MM.1S (cell line): ENCODE results near the gene SLC3A2.

Experiments used
- DNase-seq: peaks from one replicate; pipeline ENCODE4 v3.0.0-alpha.2; 2015
- H2AFZ ChIP-seq: fragments of 300-600 bp; sonication (generic); 2 replicates; pipeline ENCODE4 v1.6.0; 2016; ENCODE audit warnings: antibody characterized with exemption, low read length
- H3F3A ChIP-seq: fragments of 300-600 bp; sonication (generic); 2 replicates; pipeline ENCODE4 v1.6.1; 2016; ENCODE audit warnings: mild to moderate bottlenecking, antibody characterized with exemption, low read length, moderate library complexity, mixed read lengths; ENCODE audit not compliant: insufficient read depth
- H3K27ac ChIP-seq: fragments of 300-600 bp; sonication (generic); 2 replicates; pipeline ENCODE4 v1.5.1; 2016; ENCODE audit warnings: mild to moderate bottlenecking, low read length
- H3K27me3 ChIP-seq: fragments of 300-600 bp; sonication (generic); replicated peaks from 2 replicates; pipeline ENCODE4 v1.6.0; 2016; ENCODE audit warnings: low read length; ENCODE audit not compliant: insufficient read depth
- H3K36me3 ChIP-seq: fragments of 300-600 bp; sonication (generic); replicated peaks from 2 replicates; pipeline ENCODE4 v1.6.1; 2016; ENCODE audit warnings: mild to moderate bottlenecking, low read length, mixed read lengths; ENCODE audit not compliant: insufficient read depth
- H3K4me1 ChIP-seq: fragments of 300-600 bp; sonication (generic); 2 replicates; pipeline ENCODE4 v1.6.1; 2016; ENCODE audit warnings: low read length, mixed read lengths
- H3K4me2 ChIP-seq: fragments of 300-600 bp; sonication (generic); 2 replicates; pipeline ENCODE4 v1.6.0; 2016; ENCODE audit warnings: low read depth, low read length
- H3K4me3 ChIP-seq: fragments of 300-600 bp; sonication (generic); 2 replicates; pipeline ENCODE4 v1.5.1; 2016; ENCODE audit warnings: low read length, mixed read lengths
- H3K79me2 ChIP-seq: fragments of 300-600 bp; sonication (generic); 2 replicates; pipeline ENCODE4 v1.6.1; 2016; ENCODE audit warnings: mixed run types, low read length, mixed read lengths
- H3K9ac ChIP-seq: fragments of 300-600 bp; sonication (generic); 2 replicates; pipeline ENCODE4 v1.6.1; 2016; ENCODE audit warnings: low read length, mixed read lengths
- H3K9me2 ChIP-seq: fragments of 300-600 bp; sonication (generic); replicated peaks from 2 replicates; pipeline ENCODE4 v1.6.1; 2016; ENCODE audit warnings: mild to moderate bottlenecking, low read length, mixed read lengths; ENCODE audit not compliant: insufficient read depth
- H3K9me3 ChIP-seq: fragments of 300-600 bp; sonication (generic); replicated peaks from 2 replicates; pipeline ENCODE4 v1.6.1; 2016; ENCODE audit warnings: mild to moderate bottlenecking, low read length, mixed read lengths; ENCODE audit not compliant: insufficient read depth
- H4K20me1 ChIP-seq: fragments of 300-600 bp; sonication (generic); 2 replicates; pipeline ENCODE4 v1.6.1; 2016; ENCODE audit warnings: mild to moderate bottlenecking, low read length, moderate library complexity, mixed read lengths; ENCODE audit not compliant: insufficient read depth
- EZH2 ChIP-seq: fragments of 300-600 bp; sonication (generic); optimal IDR thresholded peaks from 2 replicates; pipeline ENCODE3; 2017; ENCODE audit warnings: low read depth, mild to moderate bottlenecking, antibody characterized with exemption, low read length, mixed read lengths
- EZH2phosphoT487 ChIP-seq: fragments of 300-600 bp; sonication (generic); IDR thresholded peaks from 2 replicates; pipeline ENCODE4 v1.6.1; 2018; ENCODE audit warnings: antibody characterized with exemption, low read length
- TF ChIP-seq, protein P1 (sequence below): fragments of 300-600 bp; sonication (generic); IDR thresholded peaks from 2 replicates; pipeline ENCODE4 v1.5.1; 2016; ENCODE audit warnings: antibody characterized with exemption, low read length, mixed read lengths

SLC3A2 gene

DNA sequence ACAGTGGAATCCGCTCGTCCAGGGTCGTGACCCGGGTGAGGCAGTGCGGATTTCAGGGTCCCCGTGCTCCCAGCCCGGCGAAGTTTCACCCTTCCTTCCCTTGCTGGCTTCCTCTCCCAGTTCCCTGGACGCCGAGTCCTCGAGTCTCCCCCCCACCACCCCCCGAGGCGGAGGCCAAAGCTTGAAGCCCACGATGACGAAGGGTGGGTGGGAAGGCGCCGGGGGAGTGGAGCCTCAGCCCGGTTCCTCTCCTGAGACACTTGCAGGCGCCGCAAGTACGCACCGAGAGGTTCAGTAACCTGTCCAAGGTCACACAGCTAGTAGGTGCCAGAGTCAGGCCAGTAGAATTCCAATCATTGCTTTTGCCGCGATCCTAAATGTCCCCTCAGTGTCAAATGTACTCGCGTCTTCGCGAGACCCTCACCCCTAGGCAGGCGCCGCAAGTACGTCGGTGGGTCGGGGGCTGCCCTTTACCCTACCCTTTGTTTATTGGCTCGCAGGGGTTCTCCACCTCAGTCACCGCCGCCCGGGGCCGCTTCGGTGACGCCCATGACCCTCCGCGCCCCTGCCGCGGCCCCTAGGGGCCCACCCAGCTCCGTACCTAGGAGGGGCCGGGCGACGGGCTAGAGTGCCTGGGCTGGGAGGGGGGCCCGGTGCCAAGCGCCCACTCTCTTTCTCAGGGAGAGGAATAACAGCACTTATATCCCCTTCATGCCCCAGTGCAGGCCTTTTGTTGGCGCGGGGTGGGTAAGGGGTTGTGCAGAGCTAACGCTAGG, 46.2 kb downstream of the SLC3A2 start:
- H3K4me2 ChIP-seq = no peak overlapping the region
- H3K27me3 ChIP-seq = peaks cover 82% of the 10 kb centered on the region
- TF ChIP-seq, protein P1, sequence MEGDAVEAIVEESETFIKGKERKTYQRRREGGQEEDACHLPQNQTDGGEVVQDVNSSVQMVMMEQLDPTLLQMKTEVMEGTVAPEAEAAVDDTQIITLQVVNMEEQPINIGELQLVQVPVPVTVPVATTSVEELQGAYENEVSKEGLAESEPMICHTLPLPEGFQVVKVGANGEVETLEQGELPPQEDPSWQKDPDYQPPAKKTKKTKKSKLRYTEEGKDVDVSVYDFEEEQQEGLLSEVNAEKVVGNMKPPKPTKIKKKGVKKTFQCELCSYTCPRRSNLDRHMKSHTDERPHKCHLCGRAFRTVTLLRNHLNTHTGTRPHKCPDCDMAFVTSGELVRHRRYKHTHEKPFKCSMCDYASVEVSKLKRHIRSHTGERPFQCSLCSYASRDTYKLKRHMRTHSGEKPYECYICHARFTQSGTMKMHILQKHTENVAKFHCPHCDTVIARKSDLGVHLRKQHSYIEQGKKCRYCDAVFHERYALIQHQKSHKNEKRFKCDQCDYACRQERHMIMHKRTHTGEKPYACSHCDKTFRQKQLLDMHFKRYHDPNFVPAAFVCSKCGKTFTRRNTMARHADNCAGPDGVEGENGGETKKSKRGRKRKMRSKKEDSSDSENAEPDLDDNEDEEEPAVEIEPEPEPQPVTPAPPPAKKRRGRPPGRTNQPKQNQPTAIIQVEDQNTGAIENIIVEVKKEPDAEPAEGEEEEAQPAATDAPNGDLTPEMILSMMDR = no peak
- TF ChIP-seq EZH2 (no peak), EZH2phosphoT487 (no peak)

DNA sequence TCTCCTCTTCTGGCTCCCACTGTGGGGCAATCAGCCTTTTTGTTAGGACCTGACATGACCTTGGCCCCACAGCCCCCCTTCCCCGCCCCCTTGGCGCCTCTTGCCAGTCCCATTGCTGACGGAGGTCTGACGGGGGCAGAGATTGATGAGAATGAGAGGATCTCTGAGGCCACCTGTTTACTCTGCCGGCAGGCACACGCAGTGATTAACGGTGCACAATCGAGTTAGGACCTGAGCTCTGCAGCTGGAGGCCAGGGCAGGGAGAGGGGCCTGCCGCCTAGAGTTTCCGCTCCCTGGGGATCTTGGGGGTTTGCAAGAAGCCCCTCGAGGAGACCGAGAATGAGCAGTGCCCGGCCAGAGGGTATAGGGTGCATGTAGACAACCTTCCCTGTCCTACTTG, 47.3 kb downstream of the SLC3A2 start:
- Histone ChIP-seq H3K4me1 (peaks cover 7% of the 10 kb centered on the region; the same call in 1 of the 2 replicates), H3F3A (no peaks in the 10 kb centered on the region), H3K27ac (no peak overlapping the region), H2AFZ (no peak overlapping the region), H3K27me3 (peaks cover 71% of the 10 kb centered on the region), H3K9me3 (no peaks in the 10 kb centered on the region), H3K9ac (no peak overlapping the region), H3K79me2 (no peaks in the 10 kb centered on the region), H3K4me2 (no peak overlapping the region), H4K20me1 (no peaks in the 10 kb centered on the region), H3K36me3 (no peaks in the 10 kb centered on the region), H3K4me3 (no peak overlapping the region), H3K9me2 (no peaks in the 10 kb centered on the region)
- DNase-seq = no peak
- TF ChIP-seq EZH2phosphoT487 (no peak), EZH2 (no peak)

More for the DNA sequence above, 46.2 kb downstream of the SLC3A2 start:
- H3K9me3 ChIP-seq = no peaks in the 10 kb centered on the region
- H3K4me1 ChIP-seq = peaks cover 7% of the 10 kb centered on the region; the same call in 1 of the 2 replicates
- H3K4me3 ChIP-seq = no peak overlapping the region
- no peak overlapping the region for H2AFZ ChIP-seq
- H3K79me2 ChIP-seq = no peaks in the 10 kb centered on the region
- no peak for DNase-seq
- H4K20me1 ChIP-seq = no peaks in the 10 kb centered on the region
- no peaks in the 10 kb centered on the region for H3K9me2 ChIP-seq
- H3F3A ChIP-seq = no peaks in the 10 kb centered on the region
- no peaks in the 10 kb centered on the region for H3K36me3 ChIP-seq
- H3K27ac ChIP-seq = no peak overlapping the region
- H3K9ac ChIP-seq = no peak overlapping the region

DNA sequence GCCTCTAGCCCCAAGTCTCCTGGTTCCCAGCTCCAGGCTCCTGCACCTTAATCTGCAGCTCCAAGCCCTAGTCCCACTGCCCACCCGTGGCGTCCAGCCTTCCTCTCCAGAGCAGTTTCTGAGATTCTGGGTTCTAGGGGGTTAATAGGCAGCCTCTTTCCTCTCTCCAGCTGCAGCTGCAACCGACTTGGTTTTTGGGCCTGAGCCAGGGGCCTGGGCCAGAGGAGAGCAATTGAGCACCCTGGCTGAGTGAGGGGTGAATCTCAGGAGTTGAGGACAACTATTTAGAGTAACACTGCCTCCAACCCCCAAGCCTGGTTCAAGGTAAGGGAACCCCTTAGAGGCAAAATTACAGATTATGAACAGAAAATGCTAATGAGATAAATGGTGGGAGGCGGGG, 49.5 kb downstream of the SLC3A2 start:
- H3F3A ChIP-seq = no peaks in the 10 kb centered on the region
- no peak overlapping the region for H3K4me2 ChIP-seq
- no peak overlapping the region for H3K27ac ChIP-seq
- H3K79me2 ChIP-seq = no peaks in the 10 kb centered on the region
- no peak overlapping the region for H2AFZ ChIP-seq
- no peaks in the 10 kb centered on the region for H3K36me3 ChIP-seq
- TF ChIP-seq EZH2phosphoT487 (no peak), EZH2 (no peak)
- TF ChIP-seq, protein P1 = no peak
- no peak overlapping the region for H3K9ac ChIP-seq
- H3K27me3 ChIP-seq = peaks cover 57% of the 10 kb centered on the region
- no peak for DNase-seq
- no peak overlapping the region for H3K4me3 ChIP-seq
- H3K9me2 ChIP-seq = no peaks in the 10 kb centered on the region
- no peaks in the 10 kb centered on the region for H3K9me3 ChIP-seq
- no peaks in the 10 kb centered on the region for H4K20me1 ChIP-seq
- no peaks in the 10 kb centered on the region for H3K4me1 ChIP-seq

DNA sequence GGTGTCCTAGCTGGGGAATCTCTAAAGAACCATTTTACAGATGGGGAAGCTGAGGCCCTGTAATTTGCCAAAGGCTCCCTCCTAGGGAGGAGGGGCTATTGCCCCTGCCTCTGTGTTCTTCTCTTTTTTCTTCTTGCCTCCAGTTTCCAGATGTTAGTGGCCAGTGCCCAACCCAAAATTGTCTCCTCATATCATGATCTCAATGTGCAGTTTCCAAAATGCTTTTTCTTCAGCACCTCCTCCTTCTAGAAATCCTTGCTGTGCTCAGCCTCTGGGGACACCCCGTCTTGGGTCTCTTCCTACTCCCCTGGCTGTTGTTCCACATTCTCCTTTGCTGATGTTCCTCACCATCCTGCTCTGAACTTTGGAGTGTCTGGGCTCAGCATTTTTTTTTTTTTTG, 50.0 kb downstream of the SLC3A2 start:
- TF ChIP-seq, protein P1 = no peak
- no peak for TF ChIP-seq EZH2phosphoT487
- no peak for TF ChIP-seq EZH2
- H3K4me2 ChIP-seq = no peak overlapping the region
- H3K4me3 ChIP-seq = no peak overlapping the region
- H3K9me3 ChIP-seq = no peaks in the 10 kb centered on the region
- no peaks in the 10 kb centered on the region for H3K79me2 ChIP-seq
- H3K36me3 ChIP-seq = no peaks in the 10 kb centered on the region
- no peak overlapping the region for H2AFZ ChIP-seq
- no peaks in the 10 kb centered on the region for H4K20me1 ChIP-seq
- no peaks in the 10 kb centered on the region for H3K9me2 ChIP-seq
- H3K27me3 ChIP-seq = peaks cover 52% of the 10 kb centered on the region
- DNase-seq = no peak
- no peaks in the 10 kb centered on the region for H3K4me1 ChIP-seq
- H3K9ac ChIP-seq = no peak overlapping the region
- no peaks in the 10 kb centered on the region for H3F3A ChIP-seq
- H3K27ac ChIP-seq = no peak overlapping the region
